H1 (cell line): ENCODE measurements around the gene ZDHHC8. TPM values are rescaled to one million over a fixed set of nuclear protein-coding genes. Genes with fewer than 3 reads are reported as not detected.

Experiments
- CTCF ChIA-PET: fragments of 300-600 bp; sonication (Branson Sonifier 250); formaldehyde crosslinking; loops from one replicate; lab custom pipeline; 2021; ENCODE audit not compliant: partially characterized antibody; lab: Charles Lee
- POLR2A ChIA-PET: fragments of 300-600 bp; sonication (Branson Sonifier 250); formaldehyde crosslinking; loops from one replicate; lab custom pipeline; 2021; ENCODE audit warnings: inconsistent platforms; ENCODE audit not compliant: partially characterized antibody; lab: Charles Lee
- DNase-seq, 2 experiments: peaks; one replicate each; pipeline versions ENCODE4 v3.0.0 to v3.0.0-alpha.2; 2010 to 2022; ENCODE audit warnings: low spot score in 2 of 2, low read depth in 1 of 2, mixed read lengths in 1 of 2
- FAIRE-seq: peaks from 2 replicates; lab custom pipeline; 2011; peaks lifted over from hg19 to GRCh38; lab: Jason Lieb, UNC
- H2AFZ ChIP-seq: 2 replicates; pipeline ENCODE4 v1.8.1; 2012; ENCODE audit warnings: low read length, inconsistent platforms
- H2AK5ac ChIP-seq: 2 replicates; pipeline ENCODE4 v1.6.1; 2013; ENCODE audit warnings: low read depth, low read length
- H2BK120ac ChIP-seq: replicated peaks from 2 replicates; pipeline ENCODE3; 2013; ENCODE audit warnings: low read depth, low read length, inconsistent platforms
- H2BK12ac ChIP-seq: 2 replicates; pipeline ENCODE4 v1.6.1; 2013; ENCODE audit warnings: low read depth, low read length
- H2BK15ac ChIP-seq: 2 replicates; pipeline ENCODE4 v1.6.1; 2013; ENCODE audit warnings: low read length
- H2BK20ac ChIP-seq: 2 replicates; pipeline ENCODE4 v1.6.1; 2013; ENCODE audit warnings: low read length
- H2BK5ac ChIP-seq: 2 replicates; pipeline ENCODE4 v1.6.1; 2013; ENCODE audit warnings: low read depth, low read length
- H3K14ac ChIP-seq: 2 replicates; pipeline ENCODE4 v1.6.1; 2013; ENCODE audit warnings: inconsistent platforms; ENCODE audit not compliant: insufficient read length
- H3K18ac ChIP-seq: 2 replicates; pipeline ENCODE4 v1.6.1; 2013; ENCODE audit warnings: low read length; ENCODE audit errors: extremely low read depth
- H3K23ac ChIP-seq: 2 replicates; pipeline ENCODE4 v1.6.1; 2013; ENCODE audit warnings: inconsistent platforms; ENCODE audit not compliant: insufficient read length
- H3K23me2 ChIP-seq: 2 replicates; pipeline ENCODE4 v1.6.1; 2013; ENCODE audit warnings: low read depth, low read length
- H3K27ac ChIP-seq: 2 replicates; pipeline ENCODE4 v1.6.1; 2011; ENCODE audit warnings: low read depth, low read length, inconsistent platforms
- H3K27me3 ChIP-seq, 4 experiments: replicated peaks in 1 of 4; 1 replicate in 1 of 4; 2 replicates in 3 of 4; pipeline versions ENCODE4 v1.6.1 to v1.8.1; 2011 to 2013; ENCODE audit warnings: low read length in 3 of 4, mild to moderate bottlenecking in 3 of 4, inconsistent platforms in 2 of 4, mixed read lengths in 2 of 4, moderate library complexity in 1 of 4; ENCODE audit not compliant: control insufficient read depth in 3 of 4, insufficient read depth in 3 of 4; ENCODE audit errors: extremely low read depth in 1 of 4
- H3K36me3 ChIP-seq, 4 experiments: 2 replicates each; pipeline versions ENCODE4 v1.6.1 to v1.8.1; 2011 to 2013; ENCODE audit warnings: mild to moderate bottlenecking in 4 of 4, low read length in 3 of 4, moderate library complexity in 2 of 4, control low read depth in 1 of 4, inconsistent platforms in 1 of 4; ENCODE audit not compliant: insufficient read depth in 4 of 4, control insufficient read depth in 2 of 4
- H3K4ac ChIP-seq: replicated peaks from 2 replicates; pipeline ENCODE3; 2013; ENCODE audit warnings: low read length, low read depth, mixed read lengths, inconsistent platforms; ENCODE audit not compliant: insufficient read length
- H3K4me1 ChIP-seq, 4 experiments: replicated peaks in 1 of 4; 1 replicate in 1 of 4; 2 replicates in 3 of 4; pipeline versions ENCODE4 v1.6.1 to v1.8.1; 2011 to 2013; ENCODE audit warnings: low read length in 3 of 4, inconsistent platforms in 2 of 4, mixed read lengths in 1 of 4; ENCODE audit not compliant: insufficient read depth in 4 of 4, control insufficient read depth in 3 of 4
- H3K4me2 ChIP-seq, 2 experiments: 2 replicates each; pipeline versions ENCODE4 v1.6.1 to v1.8.1; 2011 to 2013; ENCODE audit warnings: low read depth in 2 of 2, low read length in 2 of 2, control low read depth in 1 of 2, inconsistent platforms in 1 of 2, mild to moderate bottlenecking in 1 of 2; ENCODE audit not compliant: insufficient read depth in 1 of 2
- H3K4me3 ChIP-seq, 4 experiments: fragments of 200-600, 300-600 bp in 1 of 4; sonication (generic), shearing (Covaris generic), sonication (Bioruptor Twin) in 1 of 4; 2 replicates each; pipeline versions ENCODE4 v1.5.1 to v1.8.1; 2011 to 2016; ENCODE audit warnings: low read length in 4 of 4, low read depth in 3 of 4, control low read depth in 2 of 4, inconsistent platforms in 2 of 4, mild to moderate bottlenecking in 2 of 4, mixed read lengths in 1 of 4, moderate library complexity in 1 of 4; ENCODE audit not compliant: insufficient read depth in 2 of 4; ENCODE audit errors: extremely low read depth in 1 of 4
- H3K56ac ChIP-seq: replicated peaks from 2 replicates; pipeline ENCODE3; 2013; ENCODE audit warnings: low read depth, mild to moderate bottlenecking, mixed read lengths, low read length, inconsistent platforms; ENCODE audit not compliant: insufficient read length
- H3K79me1 ChIP-seq: 2 replicates; pipeline ENCODE4 v1.6.1; 2013; ENCODE audit warnings: low read depth, low read length, control low read depth
- H3K79me2 ChIP-seq, 2 experiments: 2 replicates each; pipeline versions ENCODE4 v1.6.1 to v1.8.1; 2012 to 2013; ENCODE audit warnings: low read length in 2 of 2, mild to moderate bottlenecking in 2 of 2, inconsistent platforms in 1 of 2; ENCODE audit not compliant: insufficient read depth in 2 of 2, control insufficient read depth in 1 of 2
- H3K9ac ChIP-seq, 4 experiments: replicated peaks in 1 of 4; 1 replicate in 1 of 4; 2 replicates in 3 of 4; pipeline versions ENCODE4 v1.6.1 to v1.8.1; 2011 to 2013; ENCODE audit warnings: low read depth in 3 of 4, low read length in 3 of 4, control low read depth in 2 of 4, mild to moderate bottlenecking in 2 of 4, moderate library complexity in 2 of 4, inconsistent platforms in 1 of 4; ENCODE audit errors: extremely low read depth in 1 of 4
- H3K9me3 ChIP-seq, 2 experiments: 2 replicates each; pipeline versions ENCODE4 v1.6.1 to v1.8.1; 2012 to 2013; ENCODE audit warnings: mild to moderate bottlenecking in 2 of 2, moderate library complexity in 2 of 2, control low read depth in 1 of 2, inconsistent platforms in 1 of 2, low read depth in 1 of 2, low read length in 1 of 2, mixed read lengths in 1 of 2; ENCODE audit not compliant: insufficient read depth in 2 of 2
- H4K20me1 ChIP-seq, 2 experiments: replicated peaks in 1 of 2; 2 replicates each; pipeline versions ENCODE3 to v1.8.1; 2011 to 2013; ENCODE audit warnings: inconsistent platforms in 2 of 2, low read length in 2 of 2, mild to moderate bottlenecking in 1 of 2; ENCODE audit not compliant: insufficient read depth in 2 of 2, control insufficient read depth in 1 of 2
- H4K5ac ChIP-seq: 2 replicates; pipeline ENCODE4 v1.6.1; 2013; ENCODE audit warnings: low read length, low read depth, mixed read lengths, inconsistent platforms; ENCODE audit not compliant: insufficient read length
- H4K8ac ChIP-seq: 2 replicates; pipeline ENCODE4 v1.8.0; 2013; ENCODE audit warnings: mild to moderate bottlenecking, moderate library complexity, low read length, inconsistent platforms; ENCODE audit not compliant: insufficient read depth; ENCODE audit errors: extremely low read depth
- H4K91ac ChIP-seq: replicated peaks from 2 replicates; pipeline ENCODE3; 2013; ENCODE audit warnings: low read length, mixed read lengths, inconsistent platforms; ENCODE audit not compliant: insufficient read length
- CBX5 ChIP-seq: fragments of 300-800, 300-1000 bp; sonication (generic); IDR thresholded peaks from 2 replicates; pipeline ENCODE4 v1.7.1; 2016; ENCODE audit warnings: antibody characterized with exemption, low read length, low read depth
- CBX8 ChIP-seq: fragments of 300-800, 300-1000 bp; sonication (generic); IDR thresholded peaks from 2 replicates; pipeline ENCODE4 v1.7.1; 2016; ENCODE audit warnings: low read depth, low read length, borderline replicate concordance
- FOSL1 ChIP-seq: IDR thresholded peaks from 2 replicates; pipeline ENCODE4 v1.6.1; 2011; ENCODE audit warnings: mild to moderate bottlenecking, low read depth, low read length, moderate library complexity; ENCODE audit not compliant: insufficient read depth
- HDAC6 ChIP-seq: IDR thresholded peaks from one replicate; pipeline ENCODE4 v1.7.1; 2012; ENCODE audit warnings: low read depth, mild to moderate bottlenecking, inconsistent platforms, low read length, moderate library complexity
- RAD21 ChIP-seq, 2 experiments: IDR thresholded peaks in 1 of 2; conservative IDR thresholded peaks in 1 of 2; 2 replicates each; pipeline ENCODE4 v1.6.1; 2011; ENCODE audit warnings: low read depth in 2 of 2, low read length in 2 of 2, improper control_type of control experiment in 1 of 2, inconsistent platforms in 1 of 2, mild to moderate bottlenecking in 1 of 2, moderate library complexity in 1 of 2
- SIRT6 ChIP-seq: IDR thresholded peaks from one replicate; pipeline ENCODE4 v1.7.1; 2012; ENCODE audit warnings: low read length, inconsistent platforms
- SP1 ChIP-seq: IDR thresholded peaks from 2 replicates; pipeline ENCODE4 v1.6.1; 2011; ENCODE audit warnings: low read depth, low read length
- SP4 ChIP-seq: IDR thresholded peaks from 2 replicates; pipeline ENCODE4 v1.6.1; 2012; ENCODE audit warnings: low read length, inconsistent platforms
- ZNF274 ChIP-seq: IDR thresholded peaks from 2 replicates; pipeline ENCODE4 v1.7.0; 2012; ENCODE audit warnings: low read length, borderline replicate concordance; ENCODE audit errors: extremely low read depth
- WGBS, 2 experiments: shearing (Covaris generic) in 1 of 2; methylation state at CpG; one replicate each; pipeline versions ENCODE4 v1.1.6 to v1.1.7; 2013 to 2015; ENCODE audit warnings: low lambda C conversion rate in 2 of 2, mixed read lengths in 2 of 2, inconsistent platforms in 1 of 2, low coverage in 1 of 2, missing lambda C conversion rate in 1 of 2; ENCODE audit not compliant: insufficient replicate concordance in 2 of 2, insufficient coverage in 1 of 2, insufficient read length in 1 of 2; ENCODE audit errors: extremely low coverage in 1 of 2, missing lambda C conversion rate in 1 of 2; 5-methylcytosine and 5-hydroxymethylcytosine counted together
- polyA plus RNA-seq, 7 experiments: library from polyadenylated mRNA; depleted of rRNA in 3 of 7; stranded (reverse) in 5 of 7; unstranded in 2 of 7; fragments of >200 nt in 5 of 7; fragments of 200-250 nt in 2 of 7; gene quantifications; 1 replicate in 5 of 7; 2 replicates in 1 of 7; 4 replicates in 1 of 7; pipeline versions ENCODE4 v1.2.1 to v1.2.3, GENCODE V29; 2011 to 2013; ENCODE audit warnings: missing spikeins in 2 of 7, mixed read lengths in 2 of 7
- total RNA-seq: library from RNA; stranded (reverse); fragmentation: NEBNext Ultra II Directional; extraction: Animal tissue kit (Norgen Biotek cat#: 25700); gene quantifications from 2 replicates; pipeline ENCODE4 v1.2.1, GENCODE V29; 2021

The ZDHHC8 gene
- total and polyA plus RNA-seq, 2 of the 8 experiments (the other 6 are each of a cell fraction or from before 2014, with no cell fraction given), result 18.6 to 65.6 TPM

DNA sequence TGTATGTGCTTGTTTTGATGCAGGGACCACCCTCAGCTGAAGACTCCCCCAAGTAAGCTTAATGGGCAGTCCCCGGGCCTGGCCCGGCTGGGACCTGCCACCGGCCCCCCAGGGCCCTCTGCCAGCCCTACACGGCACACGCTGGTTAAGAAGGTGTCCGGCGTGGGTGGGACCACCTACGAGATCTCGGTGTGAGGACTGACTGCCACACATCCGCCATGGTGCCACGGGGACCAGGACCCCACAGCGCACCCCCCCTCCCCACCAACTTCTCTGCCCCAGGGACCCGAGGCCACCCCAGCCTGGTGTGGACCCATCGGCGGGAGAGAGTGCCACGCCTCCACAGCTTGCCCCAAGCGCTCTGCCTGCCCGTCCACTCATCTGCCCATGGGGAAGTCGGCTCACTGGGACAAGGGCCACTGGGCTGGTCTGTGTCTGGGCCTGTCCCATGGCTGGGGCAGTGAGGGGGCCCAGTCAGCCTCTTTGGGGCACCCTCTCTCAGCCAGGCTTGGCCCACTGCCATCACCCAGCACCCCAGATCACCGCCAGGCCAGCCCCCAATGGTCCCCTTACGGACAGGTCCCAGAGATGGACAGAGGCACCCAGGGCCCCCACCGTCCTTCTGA, 13.7 kb downstream of the ZDHHC8 start:
- H3K4me2 ChIP-seq, result no peak overlapping the region
- no peak overlapping the region for H4K5ac ChIP-seq
- POLR2A ChIA-PET, result interaction anchor here (1.9 to 2.8 kb wide), 3 partner anchors 15 to 26 kb away, joined by 10 to 14 read pairs (median 11); partner anchors contain the start of gene TRMT2A
- H3K79me1 ChIP-seq, result no peaks in the 10 kb centered on the region
- H3K4me1 ChIP-seq, result no peaks in the 10 kb centered on the region
- H2BK20ac ChIP-seq, result no peak overlapping the region
- no peak overlapping the region for H2BK120ac ChIP-seq
- FAIRE-seq (no peak), DNase-seq (no peak)
- no peak overlapping the region; the same call in 1 of the 2 replicates for H4K8ac ChIP-seq
- H3K56ac ChIP-seq, result no peak overlapping the region
- no peak overlapping the region for H2BK5ac ChIP-seq
- H3K4me3 ChIP-seq, result no peak overlapping the region
- H3K4ac ChIP-seq, result no peak overlapping the region
- TF ChIP-seq ZNF274 (no peak), CBX8 (no peak), SIRT6 (no peak), CBX5 (no peak), HDAC6 (no peak), SP4 (no peak), FOSL1 (no peak), RAD21 (IDR thresholded peaks at IDR 0.05 in 1 of 2, conservative IDR thresholded peaks at IDR 0.05 in 1 of 2; ENCODE audit: low read depth in 2 of 2, low read length in 2 of 2) (no peak), SP1 (no peak)
- no peak overlapping the region for H2AK5ac ChIP-seq
- H2BK12ac ChIP-seq, result no peak overlapping the region
- H3K9me3 ChIP-seq, result no peaks in the 10 kb centered on the region
- H3K23me2 ChIP-seq, result no peaks in the 10 kb centered on the region
- no peak overlapping the region for H2AFZ ChIP-seq
- no peak overlapping the region for H3K27ac ChIP-seq
- H3K36me3 ChIP-seq, result peaks cover 0 to 6% (median 0%) of the 10 kb centered on the region in 4 experiments; a peak in 1 of 8 replicates
- H3K18ac ChIP-seq, result no peak overlapping the region
- no peak overlapping the region for H3K14ac ChIP-seq
- H3K23ac ChIP-seq, result no peak overlapping the region
- H4K91ac ChIP-seq, result no peak overlapping the region
- no peak overlapping the region for H3K9ac ChIP-seq
- H3K79me2 ChIP-seq, result no peaks in the 10 kb centered on the region
- H4K20me1 ChIP-seq, result peaks cover 0 to 2% of the 10 kb centered on the region in 2 experiments
- 92% methylated on average over 17 of the region's 22 CpGs; no CpG with 5 or more reads in 1 of the 2 experiments for WGBS, 2 experiments
- H3K27me3 ChIP-seq, result no peaks in the 10 kb centered on the region
- CTCF ChIA-PET, result interaction anchor here (0.7 kb wide), 1 partner anchor 9 kb away, joined by 3 read pairs; no protein-coding TSS in a partner anchor
- H2BK15ac ChIP-seq, result no peak overlapping the region
